GM21447 (cell line): ENCODE results near the gene HAGH.

Source experiments
- ATAC-seq: cut with Tn5 transposase; IDR thresholded peaks from one replicate; pipeline ENCODE4 v1.9.1; 2021; ENCODE audit not compliant: unreplicated experiment

Gene HAGH

DNA sequence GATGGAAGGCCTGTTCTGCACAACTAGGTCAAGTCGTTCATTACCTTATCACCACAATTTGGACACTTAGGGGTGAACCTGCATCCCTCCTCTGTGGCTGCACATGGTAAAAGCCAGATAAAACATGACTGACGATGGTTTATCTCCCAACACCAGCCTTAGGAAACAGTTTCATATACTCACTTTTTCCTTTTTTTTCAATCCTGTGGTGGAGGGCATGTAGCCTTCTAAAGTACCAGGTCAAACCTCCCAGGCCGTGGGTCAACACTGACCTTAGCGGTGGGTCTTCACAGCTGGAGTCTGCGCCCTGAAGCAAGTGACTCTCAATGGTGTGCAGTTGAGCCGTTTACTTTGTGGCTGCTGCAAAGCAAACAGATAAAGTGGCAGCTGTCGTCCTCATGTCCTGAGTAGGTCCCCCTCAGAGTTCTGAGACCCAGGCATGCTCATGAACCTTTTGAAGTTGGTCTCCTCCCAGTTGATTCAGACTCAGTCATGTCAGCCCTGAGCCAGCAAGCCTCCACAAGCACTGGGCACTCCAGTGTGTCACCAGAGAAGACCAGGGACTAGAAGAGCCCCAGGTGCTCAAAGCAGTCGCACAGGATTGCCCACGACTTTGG lies 6.3 kb upstream of the HAGH start:
- ATAC-seq = no peak

DNA sequence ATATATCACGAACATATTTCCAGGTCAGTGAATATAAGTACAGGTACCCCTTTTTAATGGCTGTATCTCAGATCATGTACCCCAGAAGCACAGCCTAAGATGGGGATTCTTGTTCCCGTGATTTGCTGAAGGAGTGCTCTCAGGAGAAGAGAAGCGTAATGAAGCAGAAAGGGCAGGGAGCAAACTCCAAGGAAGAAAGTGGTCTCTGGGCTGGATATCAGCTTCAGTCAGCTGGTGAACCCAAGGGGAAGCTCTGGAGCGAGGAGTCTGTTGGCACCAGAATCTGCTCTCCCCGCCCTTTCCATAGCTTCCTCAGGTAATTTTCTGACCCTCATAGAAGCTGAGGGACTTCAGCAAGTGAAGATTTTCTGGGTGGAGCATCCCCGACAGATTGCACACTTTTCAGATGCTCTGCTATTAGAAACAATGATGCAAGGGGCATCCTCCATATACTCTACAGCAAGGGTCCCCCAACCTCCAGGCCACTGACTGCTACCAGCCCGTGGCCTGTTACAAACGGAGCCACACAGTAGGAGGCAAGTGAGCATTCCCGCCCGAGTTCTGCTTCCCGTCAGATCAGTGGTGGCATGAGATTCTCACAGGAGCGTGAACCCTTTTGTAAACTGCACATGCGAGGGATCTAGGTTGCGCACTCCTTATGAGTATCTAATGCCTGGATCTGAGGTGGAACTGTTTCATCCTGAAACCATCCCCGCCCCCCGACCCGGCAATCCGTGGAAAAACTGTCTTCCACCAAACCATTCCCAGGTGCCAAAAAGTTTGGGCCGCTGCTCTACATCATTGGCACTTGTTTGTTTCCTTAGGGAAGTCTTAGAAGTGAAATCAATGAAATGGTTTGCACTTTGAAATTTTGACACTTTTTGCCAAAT lies 4.8 kb upstream of the HAGH start:
- no peak for ATAC-seq

GRCh38 chr16:1830213-1830612 lies 3.6 kb upstream of the HAGH start:
- ATAC-seq = no peak

DNA sequence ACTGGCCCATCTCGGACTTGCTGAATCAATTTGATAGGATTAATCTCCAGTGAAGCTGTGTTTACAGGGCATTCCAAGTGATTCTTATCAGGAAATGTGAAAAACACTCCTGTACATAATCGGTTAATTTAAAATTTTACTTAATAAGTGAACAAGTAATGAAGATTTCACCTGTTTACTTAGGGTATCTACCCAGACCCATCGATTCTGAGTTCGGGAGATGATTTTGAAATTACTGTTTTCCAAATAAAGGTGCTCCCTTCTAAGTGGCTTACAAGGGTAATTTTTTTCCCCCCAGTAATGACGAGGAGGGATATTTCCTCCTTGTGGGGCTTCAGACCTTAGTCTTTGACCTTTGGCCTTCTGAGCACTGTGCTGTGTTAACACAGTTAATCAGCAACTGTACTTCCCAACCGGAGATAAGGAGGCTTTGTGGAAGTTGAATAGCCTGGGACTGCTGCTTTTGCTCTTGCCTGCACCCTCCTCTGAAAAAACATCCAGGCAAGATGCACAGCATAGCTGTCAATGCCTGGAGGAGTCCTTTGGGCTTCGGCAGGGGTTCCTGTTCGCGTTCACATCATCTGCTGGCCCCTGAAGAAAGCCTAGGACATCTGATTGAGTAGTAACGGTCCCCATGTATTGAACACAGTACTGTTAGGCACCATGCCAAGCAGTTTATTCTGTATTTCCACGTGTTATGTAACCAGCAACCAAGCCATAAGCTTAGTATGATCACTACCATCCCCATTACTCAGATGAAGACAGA lies 2.2 kb upstream of the HAGH start:
- no peak for ATAC-seq

GRCh38 chr16:1825864-1826690 lies 548 bp downstream of the HAGH start:
- peak; percentile 34 for ATAC-seq

GRCh38 chr16:1825381-1825863 lies 1.2 kb downstream of the HAGH start:
- no peak for ATAC-seq

DNA sequence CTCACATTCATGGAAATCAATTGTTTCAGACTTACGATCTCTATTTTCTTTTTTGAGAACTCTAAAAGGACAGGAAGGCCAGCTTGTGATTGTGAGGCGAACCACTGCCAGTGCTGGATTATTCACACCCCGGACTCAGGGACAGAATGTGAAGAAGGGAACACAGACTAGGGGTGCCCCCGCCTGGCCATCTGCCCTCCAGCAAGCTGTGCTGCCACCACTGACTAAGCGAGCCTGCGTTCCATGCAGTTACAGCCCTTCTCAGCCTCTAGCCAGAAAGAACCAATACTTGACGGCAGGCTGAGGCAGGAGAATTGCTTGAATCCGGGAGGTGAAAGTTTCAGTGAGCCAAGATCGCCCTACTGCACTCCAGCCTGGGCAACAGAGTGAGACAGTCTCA lies 2.8 kb downstream of the HAGH start:
- no peak for ATAC-seq

DNA sequence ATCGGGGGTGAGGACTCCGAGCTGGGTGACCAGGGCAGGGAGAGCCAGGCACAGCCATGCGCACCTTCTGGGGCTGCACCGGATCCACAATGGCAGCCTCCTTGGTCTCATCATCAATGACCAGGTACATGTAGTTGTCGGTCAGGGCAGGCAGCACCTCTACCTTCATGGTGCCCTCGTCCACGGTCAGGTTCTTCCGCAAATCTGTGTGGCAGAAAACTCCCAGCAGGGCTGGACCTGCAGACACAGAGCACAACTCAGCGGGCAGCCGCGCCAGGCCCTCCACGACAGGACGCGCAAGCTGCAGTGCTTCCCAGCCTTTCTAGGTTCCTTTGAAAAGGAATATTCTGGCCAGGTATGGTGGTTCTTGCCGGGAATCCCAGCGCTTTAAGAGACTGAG lies 3.8 kb downstream of the HAGH start:
- ATAC-seq = no peak

DNA sequence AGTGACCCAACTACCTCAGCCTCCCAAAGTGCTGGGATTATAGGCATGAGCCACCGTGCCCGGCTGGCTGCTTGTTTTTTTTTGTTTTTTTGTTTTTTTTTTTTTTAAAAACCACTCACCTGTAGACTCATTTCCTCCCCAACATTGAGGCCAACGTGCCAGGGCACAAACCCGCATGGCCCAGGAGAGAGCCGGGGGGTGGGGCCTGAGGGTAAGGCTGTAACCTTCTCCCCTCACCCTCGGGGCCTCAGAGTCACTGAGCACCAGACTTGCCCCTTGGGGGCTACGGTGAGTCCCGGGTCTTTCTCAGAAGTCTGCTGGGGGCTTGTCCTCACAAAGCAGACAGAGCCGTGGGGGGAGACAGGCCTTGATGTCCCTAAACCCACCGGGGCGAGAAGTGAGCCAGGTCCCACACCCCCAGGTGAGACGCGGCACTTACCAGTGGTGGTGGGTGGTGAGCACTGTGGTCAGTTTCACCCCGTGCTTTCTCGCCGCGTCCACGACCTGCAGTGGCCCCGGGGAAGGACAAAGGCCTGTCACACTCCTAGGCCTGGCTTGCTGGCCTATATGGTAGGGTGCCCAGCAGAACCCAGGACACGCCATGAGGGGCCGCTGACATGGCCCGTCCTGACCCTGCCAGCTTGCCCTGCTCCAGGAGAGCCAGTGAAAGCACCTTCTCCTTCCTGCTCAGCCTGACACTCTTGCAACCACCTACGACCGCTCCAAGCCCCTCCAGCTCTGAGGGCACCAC lies 4.6 kb downstream of the HAGH start:
- no peak for ATAC-seq

GRCh38 chr16:1820946-1821290 lies 5.7 kb downstream of the HAGH start:
- no peak for ATAC-seq

DNA sequence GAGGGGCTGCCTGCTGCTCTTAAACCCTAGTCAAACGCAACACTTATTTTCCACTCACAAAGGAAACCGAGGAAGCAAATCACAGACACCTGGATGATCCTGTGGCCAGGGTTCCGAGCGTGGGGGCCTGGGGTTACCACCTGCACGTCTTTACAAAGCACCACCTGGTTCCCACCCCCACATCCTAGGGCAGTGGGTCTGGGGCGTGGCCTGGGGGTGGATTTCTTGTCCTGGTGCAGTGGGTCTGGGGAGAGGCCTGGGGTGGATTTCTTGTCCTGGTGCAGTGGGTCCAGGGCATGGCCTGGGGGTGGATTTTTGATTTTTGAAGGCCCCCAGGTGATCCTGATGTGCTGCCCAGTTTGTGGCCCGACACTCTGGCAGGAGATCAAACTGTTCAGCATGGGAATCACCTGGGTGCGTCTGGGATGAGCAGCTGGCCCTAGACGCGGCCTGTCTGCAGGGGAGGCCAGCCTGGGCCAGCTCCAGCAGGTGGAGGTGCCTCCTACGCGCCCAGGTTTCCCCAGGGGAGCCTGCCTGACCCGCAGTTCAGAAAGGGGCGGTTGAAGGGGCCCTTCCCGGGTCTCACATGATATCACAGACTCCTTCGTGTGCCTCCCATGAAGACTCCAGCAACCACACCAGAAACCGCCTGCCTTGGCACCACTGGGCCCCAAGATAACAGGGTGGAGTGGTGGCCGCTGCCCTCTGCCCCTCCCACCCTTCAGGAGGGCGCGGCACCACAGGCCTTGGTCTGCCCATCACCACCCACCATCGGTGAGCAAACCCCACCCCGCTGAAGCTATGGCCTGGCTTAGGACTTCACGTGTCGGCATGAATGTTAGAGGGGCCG lies 6.3 kb downstream of the HAGH start:
- ATAC-seq = no peak

DNA sequence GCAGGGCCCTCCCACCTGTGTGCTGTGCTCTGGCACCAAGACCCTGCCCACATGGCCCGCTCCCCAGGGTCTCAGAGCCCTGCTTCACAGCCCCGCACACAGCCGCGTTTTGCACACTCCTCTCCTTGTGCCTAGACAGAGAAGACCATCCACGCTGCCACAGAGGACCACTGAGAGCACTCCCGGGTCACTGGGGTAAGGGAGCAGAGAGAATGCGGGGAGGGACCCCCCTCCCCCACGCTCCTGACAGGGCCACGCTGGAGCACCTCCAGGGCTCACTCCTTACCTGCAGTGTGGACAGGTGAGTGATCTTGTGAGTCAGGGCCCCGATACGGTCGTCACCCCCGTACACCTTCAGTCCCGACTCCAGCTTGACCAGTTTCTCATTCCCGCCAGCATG lies 7.0 kb downstream of the HAGH start:
- ATAC-seq = no peak

DNA sequence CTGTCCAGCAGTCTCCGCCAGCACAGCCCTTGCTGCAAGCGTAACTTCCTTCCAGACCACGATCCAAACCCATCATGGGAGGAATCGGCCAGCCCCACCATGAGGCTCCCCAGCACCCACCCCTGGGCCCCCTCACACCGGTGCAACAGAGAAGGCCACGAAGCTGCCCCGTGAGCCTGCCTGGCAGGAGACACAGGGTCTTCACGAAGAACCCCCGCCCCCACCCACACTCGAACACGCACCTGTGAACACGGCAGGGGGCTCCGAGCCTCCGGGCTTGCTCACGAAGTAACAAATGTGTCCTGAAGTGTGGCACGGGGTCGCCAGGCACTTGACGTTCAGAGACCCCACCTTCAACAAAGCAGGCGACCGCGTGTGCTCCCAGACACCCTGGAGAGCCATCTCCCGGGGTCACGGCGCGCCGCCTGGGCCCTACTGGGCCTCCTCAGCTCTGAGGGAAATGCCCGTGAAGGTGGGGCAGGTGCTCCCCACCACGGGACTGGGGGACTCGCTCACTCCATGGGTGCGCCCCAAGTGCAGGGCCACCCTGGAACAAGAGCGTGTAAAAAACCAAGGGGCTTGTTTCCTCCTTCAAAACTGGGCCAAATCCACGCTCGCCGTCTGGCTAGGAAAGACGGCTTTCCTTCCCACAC lies 7.6 kb downstream of the HAGH start:
- ATAC-seq = no peak

DNA sequence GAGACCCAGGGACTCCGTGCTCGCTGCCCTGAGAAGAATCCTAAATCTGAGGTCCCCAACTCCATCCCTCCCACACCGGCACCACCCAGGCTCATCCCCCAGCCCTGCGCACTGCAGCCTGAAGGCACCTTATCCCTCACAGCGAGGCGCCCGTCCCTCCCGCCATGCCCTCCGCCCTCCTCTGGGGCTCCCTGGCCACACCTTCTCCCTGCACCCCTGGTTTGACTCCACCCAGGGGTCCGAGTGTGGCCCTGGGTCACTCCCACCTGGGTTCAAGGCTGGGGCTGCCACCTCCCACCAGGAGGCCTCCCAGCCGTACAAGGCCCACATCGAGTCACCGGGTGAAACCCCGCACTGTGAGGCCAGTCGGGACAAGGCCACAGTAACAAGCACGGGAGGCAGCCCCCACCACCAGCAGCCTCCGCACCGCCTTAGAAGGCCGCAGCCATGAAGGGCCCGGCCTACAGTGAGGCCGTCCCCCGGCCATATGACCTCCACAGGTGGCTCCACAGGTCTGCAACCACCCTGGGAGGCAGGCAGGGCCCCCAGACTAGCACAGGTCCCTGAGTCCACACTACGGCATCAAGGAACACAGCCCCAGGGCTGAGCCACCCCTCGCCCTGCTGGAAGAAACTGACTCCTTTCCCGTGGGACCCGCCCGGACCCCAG lies 8.3 kb downstream of the HAGH start:
- no peak for ATAC-seq

GRCh38 chr16:1817716-1818115 lies 8.9 kb downstream of the HAGH start:
- ATAC-seq = no peak

DNA sequence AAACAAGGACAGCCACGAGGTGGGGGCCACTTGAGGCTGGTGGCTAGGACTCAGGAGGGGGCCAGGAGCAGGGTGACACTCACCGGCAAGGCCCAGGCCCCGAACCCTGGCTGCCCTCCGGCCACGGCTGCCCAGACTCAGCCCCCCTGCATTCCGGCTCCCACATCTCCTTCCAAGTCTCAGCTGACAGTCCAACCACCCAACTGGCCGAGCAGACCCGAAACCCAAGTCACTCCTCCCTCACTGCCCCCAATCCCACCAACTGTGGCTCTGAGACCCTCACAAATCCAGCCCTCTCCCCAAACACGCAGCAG lies 9.4 kb downstream of the HAGH start:
- no peak for ATAC-seq

- ATAC-seq = no peak
These were observed 10.0 kb downstream of the HAGH start for GRCh38 chr16:1816396-1817275.
